Activated CD4-positive, CD25-positive, alpha-beta regulatory T cell treated with anti-CD3 and anti-CD28 coated beads, Interleukin-2, amount 50 U/mL, for 24 hours (primary cell): ENCODE measurements around the gene MN1.
"Not testable (repeated sequence)": the region's sequence is repeated elsewhere in the genome, so short reads cannot be mapped to it uniquely, and the experiment has no call there.

Experiments
- ATAC-seq, 2 donors: fragments of 150-1000 bp; cut with Tn5 transposase; one replicate each; pipeline ENCODE4 v1.10.0; 2021; ENCODE audit warnings: mild to moderate bottlenecking in 1 of 2, moderate library complexity in 1 of 2

MN1 gene

DNA sequence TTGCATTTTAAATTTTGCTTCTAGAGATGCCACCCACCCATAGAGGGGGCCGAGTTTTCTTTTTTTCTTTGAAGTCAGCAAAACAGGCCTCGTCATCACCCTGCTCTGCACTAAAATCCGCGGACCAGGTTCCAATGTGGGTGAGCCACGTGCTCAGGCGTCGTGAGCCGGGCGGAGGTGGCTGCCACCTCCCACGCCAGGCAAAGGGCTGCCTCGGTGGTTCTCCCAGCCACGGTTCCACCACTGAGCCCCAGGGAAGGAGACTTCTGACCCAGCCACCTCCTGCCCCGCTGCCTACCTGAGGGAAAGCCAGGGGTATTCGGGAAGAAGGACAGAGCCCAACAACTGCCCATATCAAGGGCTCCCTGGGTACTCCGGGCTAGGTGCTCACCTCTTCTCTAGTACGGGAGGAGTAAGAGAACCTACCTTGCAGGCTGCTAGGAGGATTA, 45.3 kb downstream of the MN1 start:
- no peak for ATAC-seq

DNA sequence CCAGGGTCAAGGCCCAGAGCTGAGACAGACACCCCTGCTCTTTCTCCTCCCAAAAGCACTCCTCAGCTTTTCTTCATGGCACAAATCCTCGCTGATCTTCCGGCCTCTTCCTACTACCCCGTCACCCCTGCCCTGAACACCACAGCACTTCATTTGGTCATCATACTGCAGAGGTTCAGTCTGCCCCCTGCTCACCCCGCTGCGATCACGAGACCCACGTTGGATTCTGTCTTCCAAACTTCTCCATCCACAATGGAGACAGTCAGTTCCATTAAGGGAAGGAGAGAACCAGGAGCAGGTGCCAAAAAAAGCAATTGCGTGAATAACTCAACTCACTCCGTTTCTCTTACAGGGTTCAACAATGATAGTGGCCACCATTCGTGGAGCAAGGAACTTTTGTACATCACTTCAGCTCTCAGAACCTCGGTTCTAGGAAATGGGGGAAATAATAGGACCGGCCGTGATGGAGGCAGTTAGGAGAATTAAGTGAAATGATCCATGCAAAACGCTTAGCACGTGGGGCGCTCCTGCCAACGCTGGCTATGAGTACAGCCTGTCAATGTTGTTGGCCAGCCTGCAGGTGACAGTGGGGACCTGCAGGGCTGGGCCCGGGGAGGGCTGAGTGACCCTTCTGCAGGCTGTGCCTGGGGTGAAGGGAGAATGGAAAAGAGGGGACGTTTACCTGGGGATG, 45.9 kb downstream of the MN1 start:
- no peak for ATAC-seq

DNA sequence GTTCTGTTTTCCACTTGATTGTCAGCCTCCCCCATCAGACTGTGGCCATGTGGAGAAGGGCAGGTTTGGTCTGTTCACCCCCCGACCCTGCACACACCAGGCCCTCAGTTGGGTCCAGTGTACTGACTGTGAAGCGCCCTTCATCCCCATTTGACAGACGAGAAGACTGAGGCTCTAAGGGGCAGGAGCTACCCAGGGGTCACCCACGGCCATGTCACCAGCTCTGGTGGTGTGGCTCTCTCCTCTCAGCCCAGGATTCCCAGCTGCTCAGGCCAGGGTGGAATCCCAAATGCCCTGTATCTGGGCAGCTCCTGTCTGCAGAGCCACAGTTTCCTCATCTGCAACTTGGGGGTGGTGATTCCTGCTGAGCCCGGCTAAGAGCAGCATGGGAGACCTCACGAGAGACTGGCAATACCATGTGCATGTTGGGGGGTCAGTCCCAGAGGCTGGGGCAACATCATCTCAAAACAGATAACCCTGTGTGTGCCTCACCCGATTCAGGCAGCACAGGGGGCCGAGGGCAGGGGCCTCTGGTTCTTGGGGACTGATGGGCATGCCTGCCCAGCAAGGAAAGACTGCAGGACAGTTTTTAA, 46.6 kb downstream of the MN1 start:
- ATAC-seq, result no peak

DNA sequence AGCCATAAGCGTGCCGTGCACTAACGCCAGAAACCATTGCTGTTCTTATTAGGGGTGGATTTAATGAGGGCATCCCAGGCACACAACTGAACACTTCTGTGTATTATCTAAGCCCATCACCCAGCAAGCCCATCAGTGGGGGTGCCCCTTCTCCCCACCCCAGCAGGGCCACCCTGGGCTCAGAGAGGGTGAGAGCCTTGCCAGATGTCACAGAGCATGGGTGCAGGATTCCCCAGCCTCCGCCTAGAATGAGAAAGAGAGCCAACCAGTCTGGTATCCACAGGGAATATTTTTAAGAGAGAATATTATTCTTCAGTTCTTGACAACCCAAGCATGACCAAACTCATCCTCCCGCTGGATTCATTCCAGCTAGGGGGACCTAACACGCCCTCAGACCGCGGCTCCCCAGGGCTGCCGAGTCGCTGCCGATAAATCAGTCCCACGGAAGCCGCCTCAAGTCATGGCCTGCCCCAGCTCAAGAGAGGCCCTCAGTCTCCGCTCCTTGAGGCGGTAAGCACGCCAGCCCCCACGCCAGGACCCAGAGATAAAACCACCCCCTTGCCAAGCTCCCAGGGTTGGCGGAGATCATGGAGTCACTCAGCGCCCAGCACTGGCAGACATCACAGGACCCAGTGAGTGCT, 47.2 kb downstream of the MN1 start:
- no peak for ATAC-seq

DNA sequence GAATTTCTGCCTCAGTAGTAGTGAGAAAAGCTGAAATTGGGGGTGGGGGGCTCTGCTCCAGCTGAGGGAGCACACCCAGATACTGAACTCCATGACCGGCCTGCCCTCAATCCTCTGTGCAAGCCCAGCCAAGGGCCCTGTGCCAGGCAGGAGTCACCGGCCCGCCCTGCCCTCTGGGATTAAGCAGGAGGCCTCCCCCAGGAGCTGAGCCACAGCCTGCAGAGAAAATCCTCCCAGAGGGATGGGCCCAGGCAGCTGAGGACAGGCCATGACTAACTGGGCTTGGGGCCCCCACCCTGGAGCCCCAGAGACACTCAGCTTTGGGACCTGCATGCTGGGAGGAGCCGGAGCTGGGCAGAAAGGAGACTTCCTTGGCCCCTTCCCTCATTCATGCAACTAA, 48.8 kb downstream of the MN1 start:
- no peak for ATAC-seq

DNA sequence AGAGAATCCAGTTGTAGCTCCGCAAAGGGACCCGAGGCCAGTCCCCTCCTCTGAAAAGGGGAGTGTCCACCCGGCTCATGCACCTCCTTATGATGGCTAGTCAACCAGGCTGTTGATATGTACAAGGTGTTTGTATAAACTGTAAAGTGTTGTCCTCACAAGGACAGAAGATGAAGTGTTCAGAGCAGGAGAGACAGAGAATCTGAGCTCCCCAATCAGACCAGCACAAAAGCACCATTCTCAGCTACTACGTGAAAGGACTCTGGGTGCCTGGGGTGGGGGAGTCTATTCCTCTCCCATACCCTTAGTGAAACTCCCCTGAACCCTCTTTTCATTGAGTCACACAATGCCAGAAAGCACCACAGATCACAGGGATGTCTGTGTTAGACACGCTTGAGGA, 49.4 kb downstream of the MN1 start:
- ATAC-seq, result no peak

DNA sequence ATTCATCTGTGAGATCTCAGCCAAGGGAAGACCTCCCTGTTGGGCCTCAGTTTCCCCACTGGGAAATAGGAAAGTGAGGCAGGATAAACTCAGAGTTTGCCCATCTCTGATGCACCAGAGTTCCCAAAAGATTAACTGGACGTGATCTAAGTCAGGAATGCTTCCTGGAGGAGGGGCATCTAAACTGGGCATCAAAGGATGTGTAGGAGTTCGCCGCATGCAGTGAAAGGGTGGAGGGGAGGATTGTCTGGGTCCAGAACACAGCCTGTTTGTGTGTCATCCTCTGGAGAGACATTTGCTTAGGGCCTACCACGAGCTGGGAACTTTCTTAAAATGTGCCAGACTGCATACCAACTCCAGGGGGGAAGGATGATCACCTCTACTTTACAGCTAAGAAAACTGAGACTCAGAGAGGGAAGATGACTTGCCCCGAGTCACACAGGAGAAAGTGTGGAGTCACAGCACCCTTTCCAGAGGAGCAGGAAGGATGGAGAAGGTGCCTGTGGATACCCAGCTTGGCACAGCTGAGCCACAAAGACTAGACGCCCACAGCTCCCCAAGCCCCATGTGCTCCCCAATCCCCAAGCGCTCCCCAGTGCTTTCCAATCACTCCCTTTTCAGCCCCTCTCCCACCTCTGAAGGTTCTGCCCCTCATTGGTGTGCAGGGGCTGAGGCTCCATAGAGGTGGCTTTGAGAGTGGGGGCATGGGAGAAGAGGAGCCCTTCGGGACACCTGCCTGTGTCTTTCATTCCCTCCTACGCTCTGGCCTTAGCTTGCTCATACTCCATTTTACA, 50.1 kb downstream of the MN1 start:
- no peak for ATAC-seq

DNA sequence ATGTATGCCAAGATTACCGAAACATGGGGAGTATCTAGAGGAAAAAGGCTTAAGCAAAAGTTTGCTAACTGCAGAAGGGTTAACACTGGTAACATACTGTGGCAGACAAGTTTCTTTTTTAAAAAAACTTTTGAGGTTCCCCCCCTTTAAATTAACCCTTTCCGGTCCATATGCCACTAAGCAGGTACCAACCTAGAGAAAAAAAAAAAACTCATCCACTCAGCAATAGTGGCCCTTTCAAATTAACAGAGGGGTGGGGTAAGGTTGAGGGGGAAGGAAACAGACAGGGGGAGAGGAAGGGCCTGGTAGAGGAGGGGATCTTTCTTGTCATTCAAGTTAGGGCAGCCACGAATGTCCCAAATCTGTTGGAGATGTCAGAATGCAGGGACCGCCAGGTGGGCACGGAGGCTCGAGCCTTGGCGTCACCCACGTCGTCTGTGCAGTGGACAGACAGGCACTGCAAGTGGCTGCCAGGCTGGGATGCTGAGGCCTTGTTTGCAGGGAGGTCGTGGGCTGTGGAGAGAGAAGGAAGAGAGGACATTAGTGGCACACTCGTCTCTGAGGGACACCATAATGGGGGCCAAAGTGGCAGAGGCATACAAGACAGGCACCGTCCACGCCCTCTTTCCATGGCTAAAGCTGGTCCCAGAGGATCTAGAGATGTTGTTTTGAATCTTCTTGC, 50.8 kb downstream of the MN1 start:
- ATAC-seq, result no peak

DNA sequence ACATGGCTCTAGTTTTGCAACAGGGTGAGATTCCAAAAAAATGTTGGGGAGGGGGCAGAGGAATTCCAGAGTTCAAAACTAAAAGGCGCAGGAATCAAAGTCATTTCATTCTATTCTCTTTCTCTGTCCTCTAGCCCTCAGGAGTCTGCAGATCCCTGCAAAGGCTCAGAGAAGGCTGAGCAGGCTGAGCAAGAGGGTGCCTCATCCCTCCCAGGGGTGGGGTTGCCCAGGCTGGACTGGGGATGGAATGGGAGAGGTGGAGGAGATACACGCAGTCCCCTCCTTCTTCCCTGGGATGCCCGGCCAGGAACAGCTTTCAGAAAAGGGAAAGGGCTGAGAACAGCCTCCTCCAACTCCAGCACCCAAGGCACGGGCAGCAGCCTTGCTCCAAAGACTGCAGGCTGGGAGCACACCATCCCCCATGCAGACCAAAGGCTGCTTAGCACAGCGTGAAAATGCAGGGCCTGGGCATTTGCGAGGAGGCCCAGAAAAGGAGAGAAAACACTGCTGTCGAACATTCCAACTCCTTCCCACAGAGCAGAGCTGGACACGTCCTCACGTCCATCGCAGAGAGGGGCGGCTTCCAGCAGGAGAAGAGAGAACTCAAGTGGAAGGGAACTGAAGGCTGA, 51.8 kb downstream of the MN1 start:
- no peak for ATAC-seq

DNA sequence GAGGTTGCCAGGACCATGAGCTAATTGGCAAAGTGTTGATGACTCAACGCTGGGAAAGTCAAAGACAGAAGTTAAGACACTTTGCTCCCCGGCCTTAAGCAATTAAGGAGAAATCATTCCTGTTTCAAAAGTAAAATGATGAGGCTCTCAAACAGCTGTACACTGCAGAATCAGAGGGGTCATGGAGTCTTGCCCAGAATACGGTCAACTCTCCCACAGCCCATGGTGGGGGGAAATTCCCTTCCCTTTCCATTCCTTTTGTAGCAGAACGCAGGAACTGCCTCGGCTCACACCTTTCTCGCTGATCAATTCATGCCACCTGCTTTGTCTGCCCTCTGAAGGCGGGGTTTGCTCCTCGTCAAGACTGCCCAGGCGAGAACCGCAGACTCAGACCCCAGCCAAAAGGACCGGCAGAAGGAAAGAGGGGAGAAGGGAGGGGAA, 52.8 kb downstream of the MN1 start:
- ATAC-seq, result no peak

DNA sequence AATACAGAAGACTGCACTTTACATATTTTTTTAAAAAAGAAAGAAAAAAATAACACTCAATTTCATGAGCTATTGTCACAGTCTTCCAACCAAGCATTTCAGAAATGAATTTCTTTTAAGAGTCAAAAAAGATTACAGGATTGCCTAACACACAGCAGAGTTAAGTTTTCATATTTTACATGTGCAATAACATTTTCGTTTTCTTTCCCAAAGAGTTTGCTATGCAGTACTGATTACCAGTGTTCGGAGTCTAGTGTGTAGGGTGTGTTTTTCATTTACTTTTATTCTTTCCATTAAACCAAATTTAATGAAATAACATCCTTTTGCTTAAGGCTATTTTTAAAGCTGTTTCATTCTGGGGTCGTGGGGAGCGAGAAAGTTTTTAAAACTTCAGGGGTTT, 53.2 kb downstream of the MN1 start:
- ATAC-seq, result no peak

DNA sequence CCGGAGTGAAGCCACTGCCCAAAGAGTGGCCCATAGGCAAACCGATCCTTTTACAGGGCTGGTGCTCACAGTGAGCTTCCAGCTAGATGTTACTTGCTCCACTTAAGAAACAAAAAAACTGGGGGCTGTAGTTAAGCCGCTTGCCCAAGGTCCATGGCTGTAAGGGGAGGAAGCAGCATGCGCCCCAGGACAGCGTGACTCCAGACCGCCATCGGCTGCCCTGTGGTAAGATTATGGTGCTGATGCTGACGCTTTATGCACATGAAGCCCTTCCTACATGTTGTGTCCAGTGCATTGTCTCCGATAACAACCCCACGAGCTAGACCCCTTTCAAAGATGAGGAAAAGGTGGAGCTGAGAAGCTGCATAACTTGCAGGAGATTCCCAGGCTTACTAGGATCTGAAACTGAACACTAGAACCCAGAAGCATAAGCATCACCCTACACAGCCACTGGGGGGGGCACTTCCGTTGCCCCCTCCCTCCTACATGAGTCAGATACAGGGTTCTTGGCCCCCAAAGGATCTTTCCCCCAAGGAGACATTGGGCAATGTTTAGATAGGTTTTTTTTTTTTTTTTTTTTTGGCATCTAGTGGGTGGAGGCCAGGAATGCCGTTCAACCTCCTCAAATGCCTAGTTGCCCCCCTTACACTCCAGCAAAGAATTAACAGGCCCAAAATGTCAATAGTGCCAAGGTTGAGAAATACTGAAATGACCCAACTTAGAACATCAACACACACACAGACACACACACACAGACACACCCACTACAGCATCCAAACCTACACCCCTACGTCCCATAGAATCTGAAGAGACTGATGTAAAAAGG, 53.9 kb downstream of the MN1 start:
- ATAC-seq, result no peak

DNA sequence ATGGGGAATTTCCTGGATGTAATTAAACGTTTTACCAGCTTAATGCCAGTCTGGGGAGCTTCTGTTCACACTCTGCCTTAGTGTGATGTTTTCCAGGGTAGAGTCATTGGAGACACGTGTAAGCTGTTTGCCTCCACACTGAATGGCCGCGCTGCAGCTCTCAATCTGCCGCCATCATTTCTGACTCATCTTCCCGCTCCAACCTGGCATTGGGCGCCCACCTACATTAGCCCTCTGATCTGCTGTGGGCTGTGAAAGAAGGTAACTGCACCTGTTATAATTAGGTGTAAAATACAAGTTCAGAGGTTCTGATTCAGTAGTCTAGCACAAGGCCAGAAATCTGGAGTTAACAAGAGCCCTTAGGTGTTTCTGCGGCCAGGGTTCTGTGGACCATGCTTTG, 54.6 kb downstream of the MN1 start:
- ATAC-seq, result no peak

DNA sequence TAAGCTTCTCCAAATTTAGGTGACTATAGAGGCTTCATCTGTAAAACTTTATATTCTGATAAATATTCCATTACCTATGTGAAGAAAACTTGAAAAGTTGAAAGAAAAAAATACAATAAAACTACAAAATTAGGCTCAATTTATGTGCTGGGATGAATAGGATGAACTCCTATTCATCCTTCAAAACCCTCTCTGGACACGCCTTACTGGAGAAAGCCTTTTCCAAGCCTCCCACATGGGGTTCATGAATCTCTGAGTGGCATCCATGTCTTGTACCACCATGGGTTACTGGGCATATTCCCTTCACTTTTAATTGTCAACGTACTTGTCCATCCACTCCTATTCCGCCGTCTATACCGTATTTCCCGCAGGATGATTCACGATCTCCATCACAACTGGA, 55.7 kb downstream of the MN1 start:
- no peak for ATAC-seq

DNA sequence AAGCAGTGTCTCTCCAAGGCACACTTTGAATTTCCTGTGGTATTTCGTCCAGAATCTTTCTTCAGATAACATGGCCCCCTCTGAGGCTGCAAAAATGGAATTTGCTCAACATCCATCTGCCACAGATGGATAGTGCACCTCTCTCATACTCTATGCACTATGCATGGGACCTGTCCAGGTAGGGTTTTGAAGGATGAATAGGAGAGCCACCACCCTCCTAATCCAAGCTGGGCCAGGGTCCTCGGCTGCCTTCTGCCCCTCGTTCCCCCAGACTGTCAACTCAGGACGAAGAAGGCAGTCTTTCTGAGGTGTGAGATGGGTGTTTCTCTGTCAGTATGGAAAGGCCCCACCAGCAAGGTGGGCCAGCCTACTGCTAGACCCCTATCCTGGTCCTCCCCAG, 56.4 kb downstream of the MN1 start:
- no peak for ATAC-seq

DNA sequence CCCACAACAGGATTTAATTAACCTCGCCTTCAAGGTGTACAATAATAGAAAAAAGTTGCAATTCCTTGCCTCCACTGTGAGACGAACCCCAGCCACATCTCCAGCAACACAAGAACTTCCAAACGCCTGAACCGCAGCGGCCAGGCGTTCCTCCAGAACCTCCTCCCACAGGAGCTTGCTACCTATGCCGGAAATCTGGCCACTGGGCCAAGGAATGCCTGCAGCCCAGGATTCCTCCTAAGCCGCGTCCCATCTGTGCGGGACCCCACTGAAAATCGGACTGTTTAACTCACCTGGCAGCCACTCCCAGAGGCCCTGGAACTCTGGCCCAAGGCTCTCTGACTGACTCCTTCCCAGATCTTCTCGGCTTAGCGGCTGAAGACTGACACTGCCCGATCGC, 57.5 kb downstream of the MN1 start:
- not testable (repeated sequence) for ATAC-seq

DNA sequence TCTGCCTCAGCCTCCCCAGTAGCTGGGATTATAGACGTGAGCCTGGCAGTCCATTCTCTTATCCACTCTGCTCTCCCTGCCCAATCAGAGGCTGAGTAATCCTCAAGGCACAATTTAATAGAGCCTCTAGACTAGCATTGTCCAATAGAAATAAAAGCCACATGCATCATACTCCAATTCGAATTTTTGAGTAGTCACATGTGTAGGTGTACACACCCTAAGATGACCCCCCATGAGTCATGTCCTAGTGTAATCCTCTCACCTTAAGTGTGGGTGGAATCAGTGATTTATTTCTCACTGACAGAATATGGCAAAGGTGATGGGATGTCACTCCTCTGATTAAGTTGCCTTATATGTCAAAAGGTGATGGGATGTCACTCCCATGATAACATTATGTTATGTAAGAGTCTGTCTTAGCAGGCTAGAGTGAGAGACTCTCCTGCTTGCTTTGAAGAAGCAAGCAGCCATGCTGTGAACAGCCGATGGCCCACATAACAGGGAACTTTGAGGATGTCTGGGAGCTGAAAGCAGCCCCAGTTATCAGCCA, 61.3 kb downstream of the MN1 start:
- no peak for ATAC-seq

DNA sequence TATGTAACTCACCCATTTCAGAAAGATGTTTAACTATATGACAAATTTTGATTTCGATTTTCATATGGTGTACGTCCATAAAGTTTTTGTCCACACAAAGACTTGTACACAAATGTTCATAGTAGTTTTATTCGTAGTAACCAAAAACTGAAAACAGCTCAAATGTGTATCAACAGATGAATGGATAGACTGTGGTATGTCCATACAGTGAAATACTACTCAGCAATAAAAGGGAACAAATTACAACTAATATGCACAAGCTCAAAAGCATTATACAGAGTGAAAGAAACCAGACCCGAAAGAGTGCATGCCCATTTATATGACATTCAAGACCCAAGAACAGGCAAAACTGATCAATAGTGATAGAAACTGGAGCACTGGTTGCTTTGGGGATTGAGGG, 64.0 kb downstream of the MN1 start:
- ATAC-seq, result no peak

DNA sequence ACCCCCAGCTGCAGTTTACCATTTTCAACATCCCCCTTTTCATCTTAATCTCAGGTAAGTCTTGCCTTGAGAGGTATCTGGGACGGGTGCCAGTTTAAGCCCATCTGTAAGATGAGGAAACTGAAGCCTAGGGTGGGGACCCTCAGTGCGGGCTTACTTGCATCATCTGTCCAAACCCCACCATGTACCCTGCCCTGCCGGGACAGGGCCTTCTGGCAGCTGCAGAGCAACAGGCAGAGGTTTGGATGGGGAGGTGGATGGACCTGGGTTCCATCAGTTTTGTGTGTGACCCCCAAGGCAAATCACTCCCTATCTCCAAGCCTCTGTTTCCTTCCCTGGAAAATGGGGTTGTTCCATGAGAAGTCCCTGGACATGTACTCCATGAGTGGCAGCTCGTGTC, 67.5 kb downstream of the MN1 start:
- ATAC-seq, result no peak

DNA sequence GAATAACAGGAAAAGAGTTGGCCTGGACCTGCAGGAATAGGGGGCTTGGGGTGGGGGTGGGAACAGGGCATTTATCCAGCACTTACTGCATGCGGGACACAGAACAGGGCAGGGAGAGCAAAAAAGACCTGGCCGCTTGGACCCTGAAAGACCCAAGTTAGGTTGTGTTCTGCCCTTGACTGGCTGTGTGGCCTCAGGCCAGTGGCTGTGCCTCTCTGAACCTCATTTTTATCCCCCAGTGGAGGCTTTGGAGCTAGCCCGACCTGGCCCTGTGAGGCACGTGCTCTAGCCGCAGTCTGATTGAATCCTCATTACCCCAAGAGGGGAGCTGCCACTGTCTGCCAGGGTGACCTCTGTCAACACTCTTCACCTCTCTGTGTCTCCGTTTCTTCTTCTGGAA, 68.7 kb downstream of the MN1 start:
- ATAC-seq, result no peak

DNA sequence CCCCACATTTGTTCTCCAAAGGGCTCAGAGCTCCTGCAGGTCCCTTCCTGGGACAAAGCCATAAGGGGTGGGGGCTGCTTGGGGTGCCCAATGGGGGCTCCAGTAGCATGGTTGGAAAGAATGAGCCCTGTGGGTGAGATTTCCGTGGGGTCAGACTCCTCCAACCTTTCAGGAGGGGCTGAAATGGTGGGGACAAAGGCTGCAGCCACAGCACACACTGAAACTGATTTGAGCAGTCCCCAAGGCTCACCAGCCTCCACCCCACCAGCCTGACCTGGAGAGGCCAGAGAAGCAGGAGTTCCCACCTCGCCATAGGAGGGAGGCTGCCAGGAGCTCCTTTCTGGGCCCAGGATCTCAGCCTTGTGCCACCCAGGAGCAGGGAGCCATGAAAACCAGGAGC, 69.2 kb downstream of the MN1 start:
- ATAC-seq, result no peak
